Caco-2 (cell line): Measurements from ENCODE around the gene HDX. TPM values are rescaled to one million over a fixed set of nuclear protein-coding genes. Genes with fewer than 3 reads are reported as not detected.

ENCODE experiments used
- BruUV-seq: library from RNA; stranded (reverse); fragments of 400-500 nt; replicated peaks from 2 replicates; lab custom pipeline; 2021; lab: Mats Ljungman, UMichigan
- CTCF ChIA-PET: fragments of 300-600 bp; sonication (Branson Sonifier 250); formaldehyde crosslinking; loops from one replicate; lab custom pipeline; 2022; ENCODE audit warnings: antibody characterized with exemption; lab: Charles Lee
- POLR2A ChIA-PET: fragments of 300-600 bp; sonication (Branson Sonifier 250); formaldehyde crosslinking; loops from one replicate; lab custom pipeline; 2022; ENCODE audit warnings: antibody characterized with exemption; lab: Charles Lee
- DNase-seq, 2 experiments: peaks; one replicate each; pipeline versions ENCODE4 v3.0.0 to v3.0.0-alpha.2; 2020 to 2022
- H3K27me3 ChIP-seq: replicated peaks from 2 replicates; pipeline ENCODE4 v1.6.0; 2011; ENCODE audit warnings: low read length; ENCODE audit not compliant: control insufficient read depth, insufficient read depth
- H3K36me3 ChIP-seq: 2 replicates; pipeline ENCODE4 v1.5.1; 2011; ENCODE audit warnings: low read length; ENCODE audit not compliant: control insufficient read depth, insufficient read depth
- H3K4me1 ChIP-seq: fragments of 250-450 bp; sonication (Bioruptor Pico); 2 replicates; pipeline ENCODE4 v1.5.1; 2020; ENCODE audit warnings: mild to moderate bottlenecking
- H3K4me3 ChIP-seq: 2 replicates; pipeline ENCODE4 v1.5.1; 2011; ENCODE audit warnings: low read depth, mild to moderate bottlenecking, control low read depth, low read length
- H3K9me3 ChIP-seq: fragments of 250-450 bp; sonication (Bioruptor Pico); 2 replicates; pipeline ENCODE4 v1.5.1; 2020; ENCODE audit warnings: mild to moderate bottlenecking, moderate library complexity
- H3K27ac Mint-ChIP-seq: one replicate; pipeline ENCODE4 v1.8.0; 2022; ENCODE audit warnings: mixed read lengths; ENCODE audit not compliant: unreplicated experiment
- H3K27me3 Mint-ChIP-seq: one replicate; pipeline ENCODE4 v1.8.0; 2022; ENCODE audit warnings: mixed read lengths; ENCODE audit not compliant: insufficient read depth, unreplicated experiment
- H3K36me3 Mint-ChIP-seq: one replicate; pipeline ENCODE4 v1.8.0; 2022; ENCODE audit warnings: mild to moderate bottlenecking, mixed read lengths; ENCODE audit not compliant: insufficient read depth, unreplicated experiment
- H3K4me1 Mint-ChIP-seq: one replicate; pipeline ENCODE4 v1.8.0; 2022; ENCODE audit warnings: low read depth, mixed read lengths; ENCODE audit not compliant: unreplicated experiment
- H3K4me3 Mint-ChIP-seq: one replicate; pipeline ENCODE4 v1.8.0; 2022; ENCODE audit warnings: mild to moderate bottlenecking, moderate library complexity, mixed read lengths; ENCODE audit not compliant: unreplicated experiment
- H3K9me3 Mint-ChIP-seq: one replicate; pipeline ENCODE4 v1.8.0; 2022; ENCODE audit warnings: mixed read lengths; ENCODE audit not compliant: unreplicated experiment
- intact Hi-C: fragments of 100-400 bp; cut with micrococcal nuclease; formaldehyde crosslinking; loops from one replicate; pipeline ENCODE4 v1.10.0; 2022; ENCODE audit not compliant: unreplicated experiment
- total RNA-seq: library from RNA; stranded (reverse); gene quantifications from 2 replicates; pipeline ENCODE4 v1.2.3, GENCODE V29; 2022
- TF ChIP-seq, protein P1 (sequence below), 2 experiments: fragments of 200-600 bp in 1 of 2; IDR thresholded peaks; 1 replicate in 1 of 2; 2 replicates in 1 of 2; pipeline versions ENCODE4 v1.5.1 to v1.8.0; 2011 to 2022; ENCODE audit warnings: antibody characterized with exemption in 1 of 2, control low read depth in 1 of 2, inconsistent platforms in 1 of 2, low read depth in 1 of 2, low read length in 1 of 2, mild to moderate bottlenecking in 1 of 2, moderate library complexity in 1 of 2; ENCODE audit not compliant: insufficient read depth in 1 of 2, severe bottlenecking in 1 of 2, unreplicated experiment in 1 of 2

The HDX gene
- total RNA-seq, 1 experiment from 2014 or later = 1.7 TPM

DNA sequence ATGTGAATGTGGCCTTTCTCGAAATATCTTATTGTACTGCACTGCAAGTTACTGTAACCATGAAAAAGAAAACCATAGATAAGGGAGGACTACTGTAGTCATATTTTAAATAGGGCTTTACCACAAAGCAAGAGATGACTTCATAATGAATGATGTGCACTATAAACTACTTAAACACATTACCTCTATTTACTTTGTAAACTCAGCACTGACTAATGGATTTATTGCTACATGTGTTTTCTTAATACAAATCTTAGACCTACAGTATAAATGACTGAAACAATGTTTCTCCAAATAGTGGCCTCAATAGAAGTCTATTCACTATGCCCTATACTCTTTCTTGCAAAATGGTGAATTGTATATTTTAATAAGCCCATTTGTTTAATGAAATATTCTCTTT lies 61.1 kb downstream of the HDX start:
- Mint-ChIP-seq H3K4me3 (no peak overlapping the region), H3K27ac (no peak overlapping the region), H3K9me3 (no peaks in the 10 kb centered on the region), H3K27me3 (no peaks in the 10 kb centered on the region), H3K36me3 (peaks cover 5% of the 10 kb centered on the region), H3K4me1 (no peaks in the 10 kb centered on the region)
- TF ChIP-seq, protein P1, sequence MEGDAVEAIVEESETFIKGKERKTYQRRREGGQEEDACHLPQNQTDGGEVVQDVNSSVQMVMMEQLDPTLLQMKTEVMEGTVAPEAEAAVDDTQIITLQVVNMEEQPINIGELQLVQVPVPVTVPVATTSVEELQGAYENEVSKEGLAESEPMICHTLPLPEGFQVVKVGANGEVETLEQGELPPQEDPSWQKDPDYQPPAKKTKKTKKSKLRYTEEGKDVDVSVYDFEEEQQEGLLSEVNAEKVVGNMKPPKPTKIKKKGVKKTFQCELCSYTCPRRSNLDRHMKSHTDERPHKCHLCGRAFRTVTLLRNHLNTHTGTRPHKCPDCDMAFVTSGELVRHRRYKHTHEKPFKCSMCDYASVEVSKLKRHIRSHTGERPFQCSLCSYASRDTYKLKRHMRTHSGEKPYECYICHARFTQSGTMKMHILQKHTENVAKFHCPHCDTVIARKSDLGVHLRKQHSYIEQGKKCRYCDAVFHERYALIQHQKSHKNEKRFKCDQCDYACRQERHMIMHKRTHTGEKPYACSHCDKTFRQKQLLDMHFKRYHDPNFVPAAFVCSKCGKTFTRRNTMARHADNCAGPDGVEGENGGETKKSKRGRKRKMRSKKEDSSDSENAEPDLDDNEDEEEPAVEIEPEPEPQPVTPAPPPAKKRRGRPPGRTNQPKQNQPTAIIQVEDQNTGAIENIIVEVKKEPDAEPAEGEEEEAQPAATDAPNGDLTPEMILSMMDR (IDR thresholded peaks at IDR 0.05; ENCODE audit: insufficient read depth in 1 of 2, low read depth in 1 of 2, low read length in 1 of 2, severe bottlenecking in 1 of 2, unreplicated experiment in 1 of 2) = no peak
- POLR2A ChIA-PET = no interaction called here
- Histone ChIP-seq H3K4me3 (no peak overlapping the region), H3K4me1 (no peaks in the 10 kb centered on the region), H3K36me3 (no peaks in the 10 kb centered on the region), H3K27me3 (no peaks in the 10 kb centered on the region), H3K9me3 (no peaks in the 10 kb centered on the region)
- CTCF ChIA-PET = no interaction called here
- BruUV-seq = no TSS peak
- intact Hi-C loops = no loop called here
- no peak for DNase-seq

DNA sequence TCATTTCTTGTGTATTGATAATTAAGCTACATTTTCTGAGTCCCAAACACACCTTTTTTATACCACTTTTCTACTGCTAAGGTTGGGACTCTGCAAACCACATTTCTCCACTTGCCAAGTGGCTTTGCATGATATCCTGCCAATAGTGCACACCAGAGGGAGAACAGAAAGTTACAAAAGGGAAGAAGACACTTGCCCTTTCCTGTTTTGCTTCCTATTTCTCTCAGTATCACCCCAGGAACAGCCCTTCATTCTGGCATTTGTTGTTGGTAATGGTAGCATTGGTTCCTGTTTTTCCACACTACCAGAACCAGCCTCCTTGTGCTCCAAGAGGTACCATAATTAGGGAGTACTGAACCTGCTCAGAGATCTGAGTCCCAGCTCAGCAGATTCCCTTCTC lies 87.1 kb downstream of the HDX start:
- TF ChIP-seq, protein P1 (IDR thresholded peaks at IDR 0.05; ENCODE audit: insufficient read depth in 1 of 2, low read depth in 1 of 2, low read length in 1 of 2, severe bottlenecking in 1 of 2, unreplicated experiment in 1 of 2) = no peak
- H3K4me1 ChIP-seq = no peaks in the 10 kb centered on the region
- Mint-ChIP-seq H3K4me1 (no peaks in the 10 kb centered on the region), H3K36me3 (no peaks in the 10 kb centered on the region), H3K4me3 (no peak overlapping the region), H3K27me3 (no peaks in the 10 kb centered on the region), H3K27ac (no peak overlapping the region), H3K9me3 (peaks cover 4% of the 10 kb centered on the region)
- ChIA-PET CTCF (no interaction called here), POLR2A (no interaction called here)
- DNase-seq = no peak
- H3K27me3 ChIP-seq = no peaks in the 10 kb centered on the region
- no peaks in the 10 kb centered on the region for H3K9me3 ChIP-seq
- BruUV-seq = no TSS peak
- H3K36me3 ChIP-seq = no peaks in the 10 kb centered on the region
- no peak overlapping the region for H3K4me3 ChIP-seq
- intact Hi-C loops = no loop called here

DNA sequence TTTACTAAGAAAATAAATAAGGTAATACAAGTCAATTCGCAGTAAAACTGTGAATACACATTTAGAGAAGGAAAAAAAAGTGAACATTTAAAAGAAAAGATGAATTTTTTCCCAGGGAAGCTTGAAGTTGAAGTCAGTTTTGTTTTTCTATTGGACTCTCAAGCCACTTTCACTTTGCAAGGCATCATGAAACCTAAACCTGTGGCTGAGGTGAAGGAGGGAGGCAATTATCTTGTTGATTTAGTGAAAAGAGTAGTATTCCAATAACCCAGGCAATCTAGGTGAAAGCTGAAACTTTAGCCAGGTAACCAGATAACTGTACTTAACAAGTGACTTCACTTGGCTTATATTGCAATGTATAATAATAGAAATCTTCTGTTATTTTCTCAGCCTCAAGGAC lies 138.6 kb downstream of the HDX start:
- no peaks in the 10 kb centered on the region for H3K4me1 Mint-ChIP-seq
- H3K36me3 Mint-ChIP-seq = no peaks in the 10 kb centered on the region
- ChIA-PET POLR2A (no interaction called here), CTCF (no interaction called here)
- no TSS peak for BruUV-seq
- Histone ChIP-seq H3K9me3 (no peaks in the 10 kb centered on the region), H3K27me3 (no peaks in the 10 kb centered on the region), H3K36me3 (no peaks in the 10 kb centered on the region), H3K4me1 (no peaks in the 10 kb centered on the region), H3K4me3 (no peak overlapping the region)
- no peaks in the 10 kb centered on the region for H3K27me3 Mint-ChIP-seq
- H3K4me3 Mint-ChIP-seq = no peak overlapping the region
- no peaks in the 10 kb centered on the region for H3K9me3 Mint-ChIP-seq
- H3K27ac Mint-ChIP-seq = no peak overlapping the region
- TF ChIP-seq, protein P1 (IDR thresholded peaks at IDR 0.05; ENCODE audit: insufficient read depth in 1 of 2, low read depth in 1 of 2, low read length in 1 of 2, severe bottlenecking in 1 of 2, unreplicated experiment in 1 of 2) = no peak
- intact Hi-C loops = no loop called here
- no peak for DNase-seq
